PC-9 (cell line): ENCODE data around the gene PHACTR1.

Experiments
- EZH2 ChIP-seq: fragments of 200-600 bp; sonication (generic); IDR thresholded peaks from 2 replicates; pipeline ENCODE4 v1.8.0; 2017; ENCODE audit warnings: antibody characterized with exemption, low read depth
- TF ChIP-seq, protein P1 (sequence below): fragments of 200-600 bp; sonication (generic); conservative IDR thresholded peaks from 2 replicates; pipeline ENCODE4 v1.6.1; 2017; ENCODE audit warnings: mixed run types, antibody characterized with exemption, mild to moderate bottlenecking, moderate library complexity

DNA sequence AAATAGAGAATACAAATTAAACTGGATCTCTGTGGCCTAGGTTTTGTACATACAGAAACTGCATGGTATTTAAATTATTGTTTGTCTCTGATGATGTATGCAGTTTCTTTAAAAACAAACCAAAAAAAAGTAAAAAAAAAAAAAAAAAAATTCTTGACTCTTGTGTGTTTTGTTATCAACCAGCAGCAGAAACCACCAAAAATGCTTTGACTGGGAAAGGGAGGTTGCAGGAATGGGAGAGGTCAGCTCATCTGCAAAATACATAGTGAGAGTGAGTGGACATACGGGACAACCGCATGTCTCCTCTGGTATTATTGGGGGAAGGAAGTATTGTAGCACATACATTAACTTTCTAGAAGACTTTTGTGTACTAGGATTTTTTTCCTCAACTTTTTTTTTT, 573.8 kb downstream of the PHACTR1 start:
- TF ChIP-seq EZH2: no peak
- TF ChIP-seq, protein P1, sequence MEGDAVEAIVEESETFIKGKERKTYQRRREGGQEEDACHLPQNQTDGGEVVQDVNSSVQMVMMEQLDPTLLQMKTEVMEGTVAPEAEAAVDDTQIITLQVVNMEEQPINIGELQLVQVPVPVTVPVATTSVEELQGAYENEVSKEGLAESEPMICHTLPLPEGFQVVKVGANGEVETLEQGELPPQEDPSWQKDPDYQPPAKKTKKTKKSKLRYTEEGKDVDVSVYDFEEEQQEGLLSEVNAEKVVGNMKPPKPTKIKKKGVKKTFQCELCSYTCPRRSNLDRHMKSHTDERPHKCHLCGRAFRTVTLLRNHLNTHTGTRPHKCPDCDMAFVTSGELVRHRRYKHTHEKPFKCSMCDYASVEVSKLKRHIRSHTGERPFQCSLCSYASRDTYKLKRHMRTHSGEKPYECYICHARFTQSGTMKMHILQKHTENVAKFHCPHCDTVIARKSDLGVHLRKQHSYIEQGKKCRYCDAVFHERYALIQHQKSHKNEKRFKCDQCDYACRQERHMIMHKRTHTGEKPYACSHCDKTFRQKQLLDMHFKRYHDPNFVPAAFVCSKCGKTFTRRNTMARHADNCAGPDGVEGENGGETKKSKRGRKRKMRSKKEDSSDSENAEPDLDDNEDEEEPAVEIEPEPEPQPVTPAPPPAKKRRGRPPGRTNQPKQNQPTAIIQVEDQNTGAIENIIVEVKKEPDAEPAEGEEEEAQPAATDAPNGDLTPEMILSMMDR: no peak
